Measurements from ENCODE around the gene LRCH3.

The LRCH3 gene

DNA sequence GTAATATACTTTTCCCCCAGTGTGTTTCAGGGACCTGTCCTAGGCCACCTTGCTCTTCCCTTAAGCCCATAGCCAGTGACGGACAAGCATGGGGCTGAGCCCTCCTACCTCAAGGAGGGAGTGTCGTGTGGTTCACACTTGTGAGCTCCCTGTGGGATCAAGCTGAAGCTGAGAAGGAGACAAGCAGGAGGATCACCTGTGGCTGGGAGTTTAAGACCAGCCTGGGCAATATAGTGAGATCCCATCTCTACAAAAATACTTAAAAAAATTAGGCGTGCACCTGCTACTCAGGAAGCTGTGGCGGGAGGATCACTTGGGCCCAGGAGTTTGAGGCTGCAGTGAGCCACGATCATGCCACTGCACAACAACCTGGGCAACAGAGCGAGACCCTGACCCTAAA is 82.3 kb downstream of the LRCH3 start:
- H4K8ac ChIP-seq (ENCODE audit: low read depth, low read length): no peak overlapping the region
- no peaks in the 10 kb centered on the region for H3K4me1 ChIP-seq (ENCODE audit: control insufficient read depth in 1 of 2, insufficient read depth in 2 of 2, low read length in 2 of 2)
- H3K18ac ChIP-seq (ENCODE audit: low read length): no peak overlapping the region
- H3K79me1 ChIP-seq (ENCODE audit: low read length): no peaks in the 10 kb centered on the region
- no peak overlapping the region for H2BK120ac ChIP-seq (ENCODE audit: insufficient read depth, low read length, poor library complexity)
- H3K27me3 ChIP-seq (ENCODE audit: insufficient read depth, low read length): no peaks in the 10 kb centered on the region
- H3K9ac ChIP-seq (ENCODE audit: low read length): no peak overlapping the region
- H3K4ac ChIP-seq (ENCODE audit: low read depth, low read length): no peak overlapping the region
- DNase-seq: no peak
- H3K4me2 ChIP-seq (ENCODE audit: low read length): no peak overlapping the region
- no peak overlapping the region for H2AFZ ChIP-seq (ENCODE audit: insufficient read depth, low read length, poor library complexity)
- no peak overlapping the region for H3K23ac ChIP-seq (ENCODE audit: low read length)
- peaks cover 36 to 40% of the 10 kb centered on the region in 2 experiments for H3K36me3 ChIP-seq (ENCODE audit: control insufficient read depth in 1 of 2, insufficient read depth in 2 of 2, low read length in 2 of 2)
- no peak overlapping the region for H4K12ac ChIP-seq (ENCODE audit: low read depth, low read length)
- H2BK5ac ChIP-seq (ENCODE audit: low read depth, low read length, poor library complexity): no peak overlapping the region
- H2AK5ac ChIP-seq (ENCODE audit: low read length): no peak overlapping the region
- H3K14ac ChIP-seq (ENCODE audit: low read length): no peak overlapping the region
- H3K4me3 ChIP-seq (ENCODE audit: low read depth, low read length): no peak overlapping the region
- no peak overlapping the region for H4K91ac ChIP-seq (ENCODE audit: low read depth, low read length)
- H3K9me3 ChIP-seq (ENCODE audit: insufficient read depth, low read depth, low read length): no peaks in the 10 kb centered on the region
- H3K27ac ChIP-seq (ENCODE audit: low read depth, low read length): no peak overlapping the region
- H3K79me2 ChIP-seq (ENCODE audit: control insufficient read depth, insufficient read depth, low read length, poor library complexity): no peaks in the 10 kb centered on the region
- WGBS (ENCODE audit: extremely low coverage, insufficient coverage, insufficient read length): no CpG with 5 or more reads among the region's 6 CpGs
- H2BK12ac ChIP-seq (ENCODE audit: low read length): no peak overlapping the region

DNA sequence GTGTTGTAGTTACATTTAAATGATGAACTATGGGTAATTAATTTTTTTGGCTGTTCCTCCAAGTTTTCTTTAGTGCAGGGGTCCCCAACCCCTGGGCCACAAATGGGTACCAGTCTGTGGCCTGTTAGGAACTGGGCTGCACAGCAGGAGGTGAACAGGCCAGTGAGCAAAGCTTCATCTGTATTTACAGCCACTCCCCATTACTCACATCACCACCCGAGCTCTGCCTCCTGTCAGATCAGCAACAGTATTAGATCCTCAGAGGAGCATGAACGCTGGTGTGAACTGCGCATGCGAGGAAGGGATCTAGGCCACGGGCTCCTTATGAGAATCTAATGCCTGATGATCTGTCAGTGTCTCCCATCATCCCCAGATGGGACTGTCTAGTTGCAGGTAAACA is 83.0 kb downstream of the LRCH3 start:
- Histone ChIP-seq H3K4ac (ENCODE audit: low read depth, low read length) (no peak overlapping the region), H3K4me2 (ENCODE audit: low read length) (no peak overlapping the region), H2AFZ (ENCODE audit: insufficient read depth, low read length, poor library complexity) (no peak overlapping the region), H2BK120ac (ENCODE audit: insufficient read depth, low read length, poor library complexity) (no peak overlapping the region), H3K36me3 (ENCODE audit: control insufficient read depth in 1 of 2, insufficient read depth in 2 of 2, low read length in 2 of 2) (peaks cover 36 to 44% of the 10 kb centered on the region in 2 experiments), H3K14ac (ENCODE audit: low read length) (no peak overlapping the region), H2AK5ac (ENCODE audit: low read length) (no peak overlapping the region), H3K18ac (ENCODE audit: low read length) (no peak overlapping the region), H3K4me3 (ENCODE audit: low read depth, low read length) (no peak overlapping the region), H3K9me3 (ENCODE audit: insufficient read depth, low read depth, low read length) (no peaks in the 10 kb centered on the region), H3K27ac (ENCODE audit: low read depth, low read length) (no peak overlapping the region), H3K27me3 (ENCODE audit: insufficient read depth, low read length) (no peaks in the 10 kb centered on the region), H3K79me2 (ENCODE audit: control insufficient read depth, insufficient read depth, low read length, poor library complexity) (no peaks in the 10 kb centered on the region), H3K79me1 (ENCODE audit: low read length) (no peaks in the 10 kb centered on the region), H2BK5ac (ENCODE audit: low read depth, low read length, poor library complexity) (no peak overlapping the region), H2BK12ac (ENCODE audit: low read length) (no peak overlapping the region), H3K23ac (ENCODE audit: low read length) (no peak overlapping the region), H3K4me1 (ENCODE audit: control insufficient read depth in 1 of 2, insufficient read depth in 2 of 2, low read length in 2 of 2) (no peaks in the 10 kb centered on the region), H4K91ac (ENCODE audit: low read depth, low read length) (no peak overlapping the region), H4K12ac (ENCODE audit: low read depth, low read length) (no peak overlapping the region), H4K8ac (ENCODE audit: low read depth, low read length) (no peak overlapping the region), H3K9ac (ENCODE audit: low read length) (no peak overlapping the region)
- WGBS (ENCODE audit: extremely low coverage, insufficient coverage, insufficient read length): no CpG with 5 or more reads among the region's 5 CpGs
- DNase-seq: no peak

DNA sequence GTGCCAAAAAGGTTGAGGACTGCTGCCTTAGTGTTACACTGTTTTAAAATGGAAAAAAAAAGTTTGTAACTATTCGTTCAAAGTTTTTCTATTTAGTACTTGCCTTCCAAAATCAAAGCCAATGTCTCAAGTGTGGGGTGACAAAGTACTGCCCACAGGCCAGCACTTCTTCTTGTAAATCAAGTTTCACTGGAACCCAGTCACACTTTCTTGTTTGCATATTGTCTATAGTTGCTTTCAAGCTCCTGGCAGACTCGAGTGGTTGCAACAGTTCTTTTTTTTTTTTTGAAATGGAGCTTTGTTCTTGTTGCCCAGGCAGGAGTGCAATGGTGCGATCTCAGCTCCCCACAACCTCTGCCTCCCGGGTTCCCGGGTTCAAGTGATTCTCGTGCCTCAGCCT is 83.6 kb downstream of the LRCH3 start:
- Histone ChIP-seq H3K79me1 (ENCODE audit: low read length) (no peaks in the 10 kb centered on the region), H3K27me3 (ENCODE audit: insufficient read depth, low read length) (no peaks in the 10 kb centered on the region), H2BK12ac (ENCODE audit: low read length) (no peak overlapping the region), H3K36me3 (ENCODE audit: control insufficient read depth in 1 of 2, insufficient read depth in 2 of 2, low read length in 2 of 2) (peaks cover 36 to 44% of the 10 kb centered on the region in 2 experiments), H4K12ac (ENCODE audit: low read depth, low read length) (no peak overlapping the region), H4K91ac (ENCODE audit: low read depth, low read length) (no peak overlapping the region), H3K9me3 (ENCODE audit: insufficient read depth, low read depth, low read length) (no peaks in the 10 kb centered on the region), H3K23ac (ENCODE audit: low read length) (no peak overlapping the region), H3K79me2 (ENCODE audit: control insufficient read depth, insufficient read depth, low read length, poor library complexity) (no peaks in the 10 kb centered on the region), H2AFZ (ENCODE audit: insufficient read depth, low read length, poor library complexity) (no peak overlapping the region), H3K4ac (ENCODE audit: low read depth, low read length) (no peak overlapping the region), H3K9ac (ENCODE audit: low read length) (no peak overlapping the region), H3K4me3 (ENCODE audit: low read depth, low read length) (no peak overlapping the region), H3K4me2 (ENCODE audit: low read length) (no peak overlapping the region), H3K14ac (ENCODE audit: low read length) (no peak overlapping the region), H3K18ac (ENCODE audit: low read length) (no peak overlapping the region), H2BK5ac (ENCODE audit: low read depth, low read length, poor library complexity) (no peak overlapping the region), H4K8ac (ENCODE audit: low read depth, low read length) (no peak overlapping the region), H3K27ac (ENCODE audit: low read depth, low read length) (no peak overlapping the region), H3K4me1 (ENCODE audit: control insufficient read depth in 1 of 2, insufficient read depth in 2 of 2, low read length in 2 of 2) (no peaks in the 10 kb centered on the region), H2AK5ac (ENCODE audit: low read length) (no peak overlapping the region), H2BK120ac (ENCODE audit: insufficient read depth, low read length, poor library complexity) (no peak overlapping the region)
- no CpG with 5 or more reads among the region's 6 CpGs for WGBS (ENCODE audit: extremely low coverage, insufficient coverage, insufficient read length)
- no peak for DNase-seq

DNA sequence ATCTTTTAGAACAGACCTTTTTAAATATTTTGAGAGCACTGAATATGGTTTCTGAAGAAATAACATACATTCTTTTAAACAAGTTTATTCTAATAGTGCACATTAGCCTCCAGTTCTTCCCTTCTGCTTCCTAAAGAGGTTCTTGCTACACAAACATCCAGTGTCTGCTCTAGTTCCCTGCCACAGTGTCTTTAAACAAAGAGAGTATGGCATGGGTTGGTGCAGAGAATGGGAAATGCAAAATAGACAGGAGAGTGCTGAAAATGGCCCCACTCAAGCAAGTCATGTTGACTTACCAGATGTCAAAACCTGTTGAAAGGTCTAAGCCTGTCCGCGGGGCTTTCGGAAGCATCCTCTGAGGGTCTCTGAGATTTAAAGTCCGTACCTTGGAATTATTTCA is 86.8 kb downstream of the LRCH3 start:
- Histone ChIP-seq H3K4ac (ENCODE audit: low read depth, low read length) (no peak overlapping the region), H2BK120ac (ENCODE audit: insufficient read depth, low read length, poor library complexity) (no peak overlapping the region), H3K23ac (ENCODE audit: low read length) (no peak overlapping the region), H4K12ac (ENCODE audit: low read depth, low read length) (no peak overlapping the region), H2BK12ac (ENCODE audit: low read length) (no peak overlapping the region), H2AK5ac (ENCODE audit: low read length) (no peak overlapping the region), H3K79me2 (ENCODE audit: control insufficient read depth, insufficient read depth, low read length, poor library complexity) (no peaks in the 10 kb centered on the region), H3K27me3 (ENCODE audit: insufficient read depth, low read length) (no peaks in the 10 kb centered on the region), H3K79me1 (ENCODE audit: low read length) (no peaks in the 10 kb centered on the region), H3K4me3 (ENCODE audit: low read depth, low read length) (no peak overlapping the region), H3K4me2 (ENCODE audit: low read length) (no peak overlapping the region), H2AFZ (ENCODE audit: insufficient read depth, low read length, poor library complexity) (no peak overlapping the region), H3K9me3 (ENCODE audit: insufficient read depth, low read depth, low read length) (no peaks in the 10 kb centered on the region), H3K36me3 (ENCODE audit: control insufficient read depth in 1 of 2, insufficient read depth in 2 of 2, low read length in 2 of 2) (peaks cover 19 to 29% of the 10 kb centered on the region in 2 experiments), H4K8ac (ENCODE audit: low read depth, low read length) (no peak overlapping the region), H3K18ac (ENCODE audit: low read length) (no peak overlapping the region), H3K14ac (ENCODE audit: low read length) (no peak overlapping the region), H4K91ac (ENCODE audit: low read depth, low read length) (no peak overlapping the region), H3K4me1 (ENCODE audit: control insufficient read depth in 1 of 2, insufficient read depth in 2 of 2, low read length in 2 of 2) (no peaks in the 10 kb centered on the region), H3K9ac (ENCODE audit: low read length) (no peak overlapping the region), H2BK5ac (ENCODE audit: low read depth, low read length, poor library complexity) (no peak overlapping the region), H3K27ac (ENCODE audit: low read depth, low read length) (no peak overlapping the region)
- no CpG with 5 or more reads among the region's 4 CpGs for WGBS (ENCODE audit: extremely low coverage, insufficient coverage, insufficient read length)
- no peak for DNase-seq

Measured in trophoblast cell (in vitro differentiated cells and primary cell).